Measurements from ENCODE around the gene ANKRD11.

Gene ANKRD11

GRCh38 chr16:89460556-89460955 lies 29.8 kb downstream of the ANKRD11 start:
- H3K9me3 ChIP-seq (ENCODE audit: control insufficient read depth, insufficient read depth, low read length): no peaks in the 10 kb centered on the region

GRCh38 chr16:89458967-89459366 lies 31.4 kb downstream of the ANKRD11 start:
- H3K4me1 ChIP-seq (ENCODE audit: control insufficient read depth, low read length): peaks cover 4% of the 10 kb centered on the region
- H3K36me3 ChIP-seq (ENCODE audit: control insufficient read depth, low read length): peaks cover 9% of the 10 kb centered on the region; the same call in 1 of the 2 replicates
- no peak for TF ChIP-seq CTCF (IDR thresholded peaks at IDR 0.05; ENCODE audit: low read depth, low read length, poor library complexity, severe bottlenecking)
- TF ChIP-seq EZH2phosphoT487 (IDR thresholded peaks at IDR 0.05; ENCODE audit: borderline replicate concordance, low read length): no peak
- H3K79me2 ChIP-seq (ENCODE audit: control insufficient read depth, low read length): peaks cover 88% of the 10 kb centered on the region
- peaks cover 51% of the 10 kb centered on the region for H4K20me1 ChIP-seq (ENCODE audit: control insufficient read depth, insufficient read depth, low read depth, low read length)
- H3K27ac ChIP-seq (ENCODE audit: low read depth, low read length): no peak overlapping the region
- H3K27me3 ChIP-seq (ENCODE audit: control insufficient read depth, low read length): no peaks in the 10 kb centered on the region
- H3K9me2 ChIP-seq (replicated peaks; ENCODE audit: control insufficient read depth, low read length): no peaks in the 10 kb centered on the region
- H3K4me2 ChIP-seq (ENCODE audit: low read length): no peak overlapping the region
- no peaks in the 10 kb centered on the region for H3K9me3 ChIP-seq (ENCODE audit: control insufficient read depth, insufficient read depth, low read length)
- H3F3A ChIP-seq (ENCODE audit: control insufficient read depth, insufficient read depth): peaks cover 7% of the 10 kb centered on the region; the same call in 1 of the 2 replicates
- no peak overlapping the region for H3K4me3 ChIP-seq (ENCODE audit: low read length)

More at GRCh38 chr16:89460556-89460955, 29.8 kb downstream of the ANKRD11 start:
- Histone ChIP-seq H3K27me3 (ENCODE audit: control insufficient read depth, low read length) (no peaks in the 10 kb centered on the region), H3K4me2 (ENCODE audit: low read length) (no peak overlapping the region), H3K36me3 (ENCODE audit: control insufficient read depth, low read length) (peaks cover 8% of the 10 kb centered on the region; the same call in 1 of the 2 replicates), H3K79me2 (ENCODE audit: control insufficient read depth, low read length) (peaks cover 89% of the 10 kb centered on the region), H3K9me2 (replicated peaks; ENCODE audit: control insufficient read depth, low read length) (no peaks in the 10 kb centered on the region), H3K4me1 (ENCODE audit: control insufficient read depth, low read length) (no peaks in the 10 kb centered on the region), H3F3A (ENCODE audit: control insufficient read depth, insufficient read depth) (peaks cover 3% of the 10 kb centered on the region; the same call in 1 of the 2 replicates), H4K20me1 (ENCODE audit: control insufficient read depth, insufficient read depth, low read depth, low read length) (peaks cover 45% of the 10 kb centered on the region), H3K4me3 (ENCODE audit: low read length) (no peak overlapping the region), H3K27ac (ENCODE audit: low read depth, low read length) (no peak overlapping the region)
- TF ChIP-seq CTCF (IDR thresholded peaks at IDR 0.05; ENCODE audit: low read depth, low read length, poor library complexity, severe bottlenecking) (peak; percentile 14), EZH2phosphoT487 (IDR thresholded peaks at IDR 0.05; ENCODE audit: borderline replicate concordance, low read length) (no peak)

GRCh38 chr16:89458551-89458950 lies 31.8 kb downstream of the ANKRD11 start:
- no peak for TF ChIP-seq EZH2phosphoT487 (IDR thresholded peaks at IDR 0.05; ENCODE audit: borderline replicate concordance, low read length)
- TF ChIP-seq CTCF (IDR thresholded peaks at IDR 0.05; ENCODE audit: low read depth, low read length, poor library complexity, severe bottlenecking): no peak

More at GRCh38 chr16:89458551-89458950, 31.8 kb downstream of the ANKRD11 start:
- Histone ChIP-seq H3K4me3 (ENCODE audit: low read length) (no peak overlapping the region), H3K9me3 (ENCODE audit: control insufficient read depth, insufficient read depth, low read length) (no peaks in the 10 kb centered on the region), H3K79me2 (ENCODE audit: control insufficient read depth, low read length) (peaks cover 88% of the 10 kb centered on the region), H3K9me2 (replicated peaks; ENCODE audit: control insufficient read depth, low read length) (no peaks in the 10 kb centered on the region), H3K4me1 (ENCODE audit: control insufficient read depth, low read length) (peaks cover 8% of the 10 kb centered on the region), H4K20me1 (ENCODE audit: control insufficient read depth, insufficient read depth, low read depth, low read length) (peaks cover 51% of the 10 kb centered on the region), H3K27me3 (ENCODE audit: control insufficient read depth, low read length) (no peaks in the 10 kb centered on the region), H3K27ac (ENCODE audit: low read depth, low read length) (no peak overlapping the region), H3F3A (ENCODE audit: control insufficient read depth, insufficient read depth) (peaks cover 7% of the 10 kb centered on the region; the same call in 1 of the 2 replicates), H3K36me3 (ENCODE audit: control insufficient read depth, low read length) (peaks cover 9% of the 10 kb centered on the region; the same call in 1 of the 2 replicates), H3K4me2 (ENCODE audit: low read length) (no peak overlapping the region)

Data from DOHH2 (cell line).